OCI-LY7 (cell line): ENCODE results near the gene CNIH3.

Experiments
- EZH2phosphoT487 ChIP-seq: fragments of 200-600 bp; sonication (generic); IDR thresholded peaks from 2 replicates; pipeline ENCODE4 v1.6.1; 2018; ENCODE audit warnings: low read depth, borderline replicate concordance, mild to moderate bottlenecking, mixed run types, antibody characterized with exemption, low read length, moderate library complexity, mixed read lengths
- TF ChIP-seq, protein P1 (sequence below): fragments of 200-600 bp; sonication (generic); conservative IDR thresholded peaks from 2 replicates; pipeline ENCODE4 v1.5.1; 2014; ENCODE audit warnings: mild to moderate bottlenecking, antibody characterized with exemption, low read length, moderate library complexity, mixed read lengths

GRCh38 chr1:224698015-224698451 lies 81.9 kb downstream of the CNIH3 start:
- TF ChIP-seq, protein P1, sequence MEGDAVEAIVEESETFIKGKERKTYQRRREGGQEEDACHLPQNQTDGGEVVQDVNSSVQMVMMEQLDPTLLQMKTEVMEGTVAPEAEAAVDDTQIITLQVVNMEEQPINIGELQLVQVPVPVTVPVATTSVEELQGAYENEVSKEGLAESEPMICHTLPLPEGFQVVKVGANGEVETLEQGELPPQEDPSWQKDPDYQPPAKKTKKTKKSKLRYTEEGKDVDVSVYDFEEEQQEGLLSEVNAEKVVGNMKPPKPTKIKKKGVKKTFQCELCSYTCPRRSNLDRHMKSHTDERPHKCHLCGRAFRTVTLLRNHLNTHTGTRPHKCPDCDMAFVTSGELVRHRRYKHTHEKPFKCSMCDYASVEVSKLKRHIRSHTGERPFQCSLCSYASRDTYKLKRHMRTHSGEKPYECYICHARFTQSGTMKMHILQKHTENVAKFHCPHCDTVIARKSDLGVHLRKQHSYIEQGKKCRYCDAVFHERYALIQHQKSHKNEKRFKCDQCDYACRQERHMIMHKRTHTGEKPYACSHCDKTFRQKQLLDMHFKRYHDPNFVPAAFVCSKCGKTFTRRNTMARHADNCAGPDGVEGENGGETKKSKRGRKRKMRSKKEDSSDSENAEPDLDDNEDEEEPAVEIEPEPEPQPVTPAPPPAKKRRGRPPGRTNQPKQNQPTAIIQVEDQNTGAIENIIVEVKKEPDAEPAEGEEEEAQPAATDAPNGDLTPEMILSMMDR, result no peak
- TF ChIP-seq EZH2phosphoT487, result no peak
